Thoracic aorta (tissue), 2 donors: ENCODE results near the gene INTS15. TPM values are rescaled to one million over a fixed set of nuclear protein-coding genes. Genes with fewer than 3 reads are reported as not detected.
A peak's percentile ranks its signal among the peaks of the same experiment; 100 is the strongest.

Source experiments
- ATAC-seq: fragments of 150-250 bp; one replicate; pipeline ENCODE4 v1.8.0; 2017; ENCODE audit warnings: low read depth; ENCODE audit not compliant: insufficient number of reproducible peaks, low FRiP score
- DNase-seq: peaks from one replicate; pipeline ENCODE4 v3.0.0-alpha.2; 2020; ENCODE audit warnings: low spot score
- H3K27ac ChIP-seq, 2 donors: fragments of 200-600 bp; sonication (generic); 1 replicate in 1 of 2; 2 replicates in 1 of 2; pipeline ENCODE4 v1.5.1; 2016; ENCODE audit warnings: mild to moderate bottlenecking in 2 of 2, moderate library complexity in 2 of 2
- H3K27me3 ChIP-seq: fragments of 200-600 bp; sonication (generic); replicated peaks from 2 replicates; pipeline ENCODE4 v1.6.0; 2016; ENCODE audit warnings: mild to moderate bottlenecking; ENCODE audit not compliant: insufficient read depth
- H3K36me3 ChIP-seq: fragments of 200-600 bp; sonication (generic); one replicate; pipeline ENCODE4 v1.5.1; 2016
- H3K4me1 ChIP-seq, 2 donors: fragments of 200-600 bp; sonication (generic); 1 replicate in 1 of 2; 2 replicates in 1 of 2; pipeline versions ENCODE4 v1.5.1 to v1.6.0; 2016; ENCODE audit warnings: low read depth in 2 of 2, mild to moderate bottlenecking in 1 of 2; ENCODE audit not compliant: control insufficient read depth in 1 of 2
- H3K4me3 ChIP-seq: fragments of 200-600 bp; sonication (generic); 2 replicates; pipeline ENCODE4 v1.5.1; 2016; ENCODE audit warnings: mild to moderate bottlenecking
- H3K9me3 ChIP-seq: fragments of 200-600 bp; sonication (generic); 2 replicates; pipeline ENCODE4 v1.5.1; 2016
- CTCF ChIP-seq: fragments of 200-600 bp; sonication (generic); IDR thresholded peaks from one replicate; pipeline ENCODE4 v1.5.1; 2019; ENCODE audit warnings: antibody characterized with exemption
- total RNA-seq, 2 donors: library from RNA; depleted of rRNA; stranded (reverse); fragments of >200 nt; gene quantifications; one replicate each; pipeline versions ENCODE4 v1.1.0 to v1.2.3, GENCODE V29; 2016

The INTS15 gene
- total RNA-seq, 2 donors from 2014 or later, result 37.2 to 45.4 TPM

DNA sequence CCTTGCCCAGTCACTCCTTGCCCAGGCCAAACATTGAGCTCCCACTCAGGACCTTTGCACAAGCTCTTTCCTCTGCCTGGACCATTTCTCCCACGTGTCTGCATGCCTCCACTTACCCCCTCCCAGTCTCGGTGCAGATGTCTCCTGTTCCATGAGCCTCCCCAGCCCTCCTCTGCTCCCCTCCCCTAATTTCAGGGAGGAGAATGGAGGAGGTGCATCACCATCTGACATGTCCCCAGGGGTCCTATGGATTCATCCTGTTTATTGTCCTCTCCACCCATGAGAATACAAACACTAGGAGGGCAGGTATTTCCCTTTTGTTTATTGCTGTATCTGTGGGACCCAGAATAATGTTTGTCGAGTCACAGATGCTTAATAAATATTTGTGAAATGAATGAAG lies 29.9 kb upstream of the INTS15 start:
- H3K4me3 ChIP-seq, result no peak overlapping the region
- peaks cover 0 to 12% of the 10 kb centered on the region in 2 donors for H3K4me1 ChIP-seq
- no peak for TF ChIP-seq CTCF
- H3K36me3 ChIP-seq, result no peaks in the 10 kb centered on the region
- no peaks in the 10 kb centered on the region for H3K27me3 ChIP-seq
- H3K9me3 ChIP-seq, result no peaks in the 10 kb centered on the region
- H3K27ac ChIP-seq, result no peak overlapping the region
- ATAC-seq, result no peak
- DNase-seq, result no peak

DNA sequence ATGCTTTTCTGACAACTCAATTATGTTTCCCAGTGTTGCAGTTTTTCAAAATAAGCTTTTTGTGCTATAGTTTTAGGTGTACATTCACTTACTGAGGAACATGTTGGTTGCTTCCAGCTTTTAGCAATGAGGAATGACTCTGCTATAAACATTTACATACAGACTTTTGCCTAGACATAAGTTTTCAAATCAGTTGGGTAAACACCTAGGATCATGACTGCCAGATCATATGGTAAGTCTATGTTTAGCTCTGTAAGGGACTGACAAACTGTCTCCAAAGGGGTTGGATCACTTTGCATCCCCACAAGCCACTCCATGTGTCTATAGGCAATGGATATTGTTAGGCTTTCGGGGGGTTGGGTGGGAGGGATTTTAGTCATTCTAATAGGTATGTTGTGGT lies 27.7 kb upstream of the INTS15 start:
- no peak for DNase-seq
- H3K27ac ChIP-seq, result no peak overlapping the region
- no peak for TF ChIP-seq CTCF
- H3K36me3 ChIP-seq, result no peaks in the 10 kb centered on the region
- no peak for ATAC-seq
- no peaks in the 10 kb centered on the region for H3K27me3 ChIP-seq
- peaks cover 0 to 13% of the 10 kb centered on the region in 2 donors for H3K4me1 ChIP-seq
- H3K9me3 ChIP-seq, result no peaks in the 10 kb centered on the region
- no peak overlapping the region for H3K4me3 ChIP-seq

DNA sequence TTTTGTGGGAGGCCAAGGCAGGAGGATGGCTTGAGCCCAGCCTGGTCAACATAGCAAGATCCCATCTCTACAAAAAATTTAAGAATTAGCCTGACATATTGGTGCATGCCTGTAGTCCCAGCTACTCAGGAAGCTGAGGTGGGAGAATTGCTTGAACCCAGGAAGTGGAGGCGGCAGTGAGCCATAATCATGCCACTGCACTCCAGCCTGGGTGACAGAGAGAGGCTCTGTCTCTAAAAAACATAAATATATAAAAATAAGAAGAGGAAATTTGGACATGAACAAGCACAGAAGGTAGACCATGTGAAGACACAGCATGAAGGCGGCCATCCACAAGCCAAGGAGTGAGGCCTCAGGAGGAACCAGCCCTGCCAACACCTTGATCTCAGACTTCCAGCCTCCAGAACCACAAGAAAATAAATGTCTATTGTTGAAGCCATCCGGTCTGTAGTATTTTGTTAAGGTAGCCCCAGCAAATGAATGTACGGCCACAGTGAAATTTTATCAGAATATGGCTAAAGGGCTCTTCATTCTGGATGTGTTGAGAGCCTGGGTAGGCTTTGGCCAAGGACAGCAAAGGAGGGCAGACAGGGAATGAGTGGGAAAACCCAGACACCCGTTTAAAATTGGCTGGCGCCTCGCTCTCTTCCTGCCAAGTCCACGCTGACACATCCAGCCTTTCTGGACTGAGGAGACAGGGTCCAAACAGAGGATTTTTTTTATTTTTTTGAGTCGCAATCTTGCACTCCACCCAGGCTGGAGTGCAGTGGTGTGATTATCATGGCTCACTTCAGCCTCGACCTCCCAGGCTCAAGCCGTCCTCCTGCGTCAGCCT lies 25.7 kb upstream of the INTS15 start:
- H3K4me1 ChIP-seq, result peaks cover 0 to 13% of the 10 kb centered on the region in 2 donors
- H3K27me3 ChIP-seq, result no peaks in the 10 kb centered on the region
- no peaks in the 10 kb centered on the region for H3K36me3 ChIP-seq
- no peak overlapping the region for H3K4me3 ChIP-seq
- H3K27ac ChIP-seq, result no peak overlapping the region
- H3K9me3 ChIP-seq, result no peaks in the 10 kb centered on the region
- ATAC-seq (peak; percentile 43), DNase-seq (no peak)
- no peak for TF ChIP-seq CTCF

- TF ChIP-seq CTCF, result no peak
- DNase-seq (no peak), ATAC-seq (no peak)
- H3K9me3 ChIP-seq, result no peaks in the 10 kb centered on the region
- H3K36me3 ChIP-seq, result no peaks in the 10 kb centered on the region
- H3K4me3 ChIP-seq, result no peak overlapping the region
- no peaks in the 10 kb centered on the region for H3K27me3 ChIP-seq
- no peak overlapping the region for H3K27ac ChIP-seq
- H3K4me1 ChIP-seq, result peaks cover 0 to 13% of the 10 kb centered on the region in 2 donors
Observed at GRCh38 chr7:6565655-6566054, 24.2 kb upstream of the INTS15 start.

GRCh38 chr7:6567886-6568285 lies 21.9 kb upstream of the INTS15 start:
- no peak for TF ChIP-seq CTCF
- Histone ChIP-seq H3K9me3 (no peaks in the 10 kb centered on the region), H3K27ac (no peak overlapping the region), H3K4me1 (peaks cover 0 to 13% of the 10 kb centered on the region in 2 donors), H3K27me3 (no peaks in the 10 kb centered on the region), H3K36me3 (no peaks in the 10 kb centered on the region), H3K4me3 (no peak overlapping the region)
- no peak for DNase-seq
- ATAC-seq, result no peak
